Adrenal gland (tissue), 12 donors: Measurements from ENCODE around the gene SZT2. TPM values are rescaled to one million over a fixed set of nuclear protein-coding genes. Genes with fewer than 3 reads are reported as not detected.
A peak's percentile ranks its signal among the peaks of the same experiment; 100 is the strongest.

ENCODE experiments used
- DNase-seq, 7 donors: peaks; one replicate each; pipeline ENCODE4 v3.0.0-alpha.2; 2019 to 2020
- H3K27ac ChIP-seq, 5 donors: fragments of 200-600 bp; sonication (generic) in 4 of 5; 1 replicate in 3 of 5; 2 replicates in 2 of 5; pipeline versions ENCODE4 v1.5.1 to v1.8.0; 2016 to 2020; ENCODE audit warnings: mild to moderate bottlenecking in 1 of 5
- H3K27me3 ChIP-seq: fragments of 200-600 bp; 2 replicates; pipeline ENCODE4 v1.8.0; 2021
- H3K36me3 ChIP-seq, 2 donors: fragments of 200-600 bp; replicated peaks in 1 of 2; 1 replicate in 1 of 2; 2 replicates in 1 of 2; pipeline versions ENCODE4 v1.5.1 to v1.8.0; 2018 to 2022
- H3K4me1 ChIP-seq, 2 donors: fragments of 200-600 bp; replicated peaks in 1 of 2; 1 replicate in 1 of 2; 2 replicates in 1 of 2; pipeline versions ENCODE4 v1.5.1 to v1.8.0; 2018 to 2021
- H3K4me3 ChIP-seq, 4 donors: fragments of 200-600 bp; sonication (generic) in 3 of 4; one replicate each; pipeline ENCODE4 v1.5.1; 2016 to 2018
- H3K9me3 ChIP-seq, 3 donors: fragments of 200-600 bp; sonication (generic) in 1 of 3; replicated peaks in 1 of 3; 1 replicate in 2 of 3; 2 replicates in 1 of 3; pipeline versions ENCODE4 v1.5.1 to v1.8.0; 2016 to 2021
- CTCF ChIP-seq, 6 experiments: fragments of 450-650 bp in 4 of 6; fragments of 200-600 bp in 2 of 6; sonication (generic) in 1 of 6; IDR thresholded peaks; 1 replicate in 5 of 6; 2 replicates in 1 of 6; pipeline versions ENCODE4 v1.5.1 to v1.8.0; 2016 to 2021; ENCODE audit warnings: antibody characterized with exemption in 6 of 6, mild to moderate bottlenecking in 2 of 6, moderate library complexity in 1 of 6
- POLR2A ChIP-seq, 2 donors: fragments of 450-650 bp; IDR thresholded peaks; one replicate each; pipeline ENCODE4 v1.6.1; 2017; ENCODE audit warnings: antibody characterized with exemption in 2 of 2, mild to moderate bottlenecking in 2 of 2, moderate library complexity in 1 of 2
- WGBS, 4 donors: extraction: QIAGEN DNeasy Blood & Tissue Kit in 2 of 4; methylation state at CpG; one replicate each; pipeline versions ENCODE4 v1.1.5 to v1.1.7; 2013 to 2017; 5-methylcytosine and 5-hydroxymethylcytosine counted together
- intact Hi-C, 2 donors: fragments of 100-400 bp; cut with DNase I; formaldehyde crosslinking; loops; one replicate each; pipeline versions ENCODE4 v1.14.1 to v1.15.0; 2022 to 2023
- polyA plus RNA-seq, 3 donors: library from polyadenylated mRNA; stranded (reverse); fragments of 200-250 nt in 2 of 3; fragments of 350-450 nt in 1 of 3; fragmentation: Illumina TruSeq in 1 of 3; extraction: RNeasy Lipid Tissue Mini Kit (QIAGEN cat#74804) in 1 of 3; gene quantifications; one replicate each; pipeline ENCODE4 v1.2.3, GENCODE V29; 2013 to 2014
- total RNA-seq, 9 donors: library from RNA; depleted of rRNA in 4 of 9; stranded (reverse); fragments of >200 nt in 4 of 9; fragments of 120-200 nt in 1 of 9; fragmentation: NEBNext Ultra II Directional in 1 of 9; extraction: Animal tissue kit (Norgen Biotek cat#: 25700) in 1 of 9; gene quantifications; one replicate each; pipeline versions ENCODE4 v1.1.0 to v1.2.4, GENCODE V29; 2013 to 2023
- donor health status: healthy with polysubstance abuse.
- donor health status: Bipolar disorder and iron deficiency.
- donor health status: DM: yes; HTN: yes; CAD: no.
- donor health status: DM: no; HTN: no; CAD: no.
- donor health status: DM: no; HTN: no; CAD: no.
- donor health status: DM: yes; HTN: yes; CAD: no.

The SZT2 gene
- total and polyA plus RNA-seq, 12 donors, result 12.2 to 106 (median 34.7) TPM

GRCh38 chr1:43443197-43443946 is 53.7 kb downstream of the SZT2 start:
- peak in 3 of 7 donors; percentile 12 to 42 (median 21) for DNase-seq
- no peak overlapping the region for H3K4me3 ChIP-seq
- H3K27ac ChIP-seq, result no peak overlapping the region
- WGBS, 4 donors, result 95 to 96% (median 95%) methylated on average over 12 to 16 of the region's 16 CpGs
- TF ChIP-seq CTCF (IDR thresholded peaks at IDR 0.05), result no peak
- intact Hi-C loops, result no loop called here
- H3K36me3 ChIP-seq, result peaks cover 0 to 81% of the 10 kb centered on the region in 2 donors
- H3K27me3 ChIP-seq, result no peaks in the 10 kb centered on the region
- H3K9me3 ChIP-seq, result no peaks in the 10 kb centered on the region
- H3K4me1 ChIP-seq, result peaks cover 0 to 6% of the 10 kb centered on the region in 2 donors

GRCh38 chr1:43444151-43444828 is 54.6 kb downstream of the SZT2 start:
- peak in 3 of 7 donors; percentile 12 to 49 (median 20) for DNase-seq
- Histone ChIP-seq H3K9me3 (no peaks in the 10 kb centered on the region), H3K4me3 (no peak overlapping the region), H3K4me1 (peaks cover 0 to 6% of the 10 kb centered on the region in 2 donors), H3K27me3 (no peaks in the 10 kb centered on the region), H3K27ac (no peak overlapping the region), H3K36me3 (peaks cover 0 to 82% of the 10 kb centered on the region in 2 donors)
- WGBS, 4 donors, result 88 to 92% (median 90%) methylated on average over 12 to 13 of the region's 13 CpGs
- TF ChIP-seq CTCF (IDR thresholded peaks at IDR 0.05), result no peak
- TF ChIP-seq POLR2A (IDR thresholded peaks at IDR 0.05), result no peak
- intact Hi-C loops, result no loop called here

- intact Hi-C loops, result no loop called here
- TF ChIP-seq CTCF (IDR thresholded peaks at IDR 0.05), result no peak
- TF ChIP-seq POLR2A (IDR thresholded peaks at IDR 0.05), result no peak
- WGBS, 4 donors, result 47 to 77% (median 64%) methylated on average over 1 of the region's 1 CpG
- Histone ChIP-seq H3K4me3 (no peak overlapping the region), H3K27ac (no peak overlapping the region), H3K4me1 (peaks cover 0 to 6% of the 10 kb centered on the region in 2 donors), H3K36me3 (peaks cover 0 to 80% of the 10 kb centered on the region in 2 donors), H3K27me3 (no peaks in the 10 kb centered on the region), H3K9me3 (no peaks in the 10 kb centered on the region)
- DNase-seq, result peak in 4 of 7 donors; percentile 19 to 54 (median 46)
Observed at GRCh38 chr1:43444836-43445235, 55.1 kb downstream of the SZT2 start.

GRCh38 chr1:43445606-43446387 is 56.1 kb downstream of the SZT2 start:
- Histone ChIP-seq H3K4me3 (no peak overlapping the region), H3K36me3 (peaks cover 0 to 80% of the 10 kb centered on the region in 2 donors), H3K9me3 (no peaks in the 10 kb centered on the region), H3K4me1 (peaks cover 0 to 6% of the 10 kb centered on the region in 2 donors), H3K27ac (no peak overlapping the region), H3K27me3 (no peaks in the 10 kb centered on the region)
- intact Hi-C loops, result no loop called here
- WGBS, 4 donors, result 72 to 82% (median 78%) methylated on average over 10 of the region's 10 CpGs
- peak in 3 of 7 donors; percentile 9 to 51 (median 20) for DNase-seq
- TF ChIP-seq POLR2A (IDR thresholded peaks at IDR 0.05) (no peak), CTCF (IDR thresholded peaks at IDR 0.05) (no peak)
